ENCODE measurements around the gene FAM216B. TPM values are rescaled to one million over a fixed set of nuclear protein-coding genes. Genes with fewer than 3 reads are reported as not detected.

FAM216B gene
- total and polyA plus RNA-seq, 2 of the 13 experiments (the other 11 are each of a cell fraction or from before 2014, with no cell fraction given), result not detected

DNA sequence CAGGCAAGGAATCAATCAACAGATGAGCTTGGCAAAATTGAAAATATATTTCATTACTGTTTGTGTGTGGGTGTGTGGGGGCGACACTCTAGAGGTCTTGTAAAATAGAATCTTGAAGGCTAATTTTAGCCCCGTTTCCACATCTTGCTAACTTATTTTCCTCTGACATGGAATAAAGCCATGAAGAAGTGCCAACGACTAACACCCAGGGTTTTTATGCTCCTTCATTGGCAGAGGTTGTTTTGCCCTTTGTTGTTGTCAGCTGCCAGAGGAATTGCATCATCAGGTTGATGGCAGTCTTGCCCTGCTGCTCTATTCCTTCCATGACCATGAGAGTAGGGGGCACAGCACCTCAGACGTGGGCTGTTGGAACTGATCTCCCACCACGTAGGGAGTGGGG, 30.6 kb upstream of the FAM216B start:
- Histone ChIP-seq H3K79me2 (ENCODE audit: insufficient read depth, low read length) (no peaks in the 10 kb centered on the region), H3K9me3 (ENCODE audit: low read length) (no peaks in the 10 kb centered on the region), H3K4me2 (ENCODE audit: low read depth, low read length) (no peak overlapping the region), H3K27me3 (ENCODE audit: control insufficient read depth in 1 of 2, insufficient read depth in 2 of 2, low read length in 2 of 2) (no peaks in the 10 kb centered on the region), H3K9ac (ENCODE audit: insufficient read depth, low read depth, low read length) (no peak overlapping the region), H3K4me3 (replicated peaks in 1 of 3; ENCODE audit: insufficient read depth in 1 of 3, low read depth in 2 of 3, low read length in 3 of 3) (no peak overlapping the region), H3K27ac (ENCODE audit: extremely low read length, insufficient read depth, low read length) (no peak overlapping the region), H3K36me3 (replicated peaks in 1 of 2; ENCODE audit: control insufficient read depth in 1 of 2, insufficient read depth in 2 of 2, low read length in 2 of 2) (no peaks in the 10 kb centered on the region), H2AFZ (ENCODE audit: low read length) (no peak overlapping the region), H3K4me1 (ENCODE audit: insufficient read depth, low read length) (no peaks in the 10 kb centered on the region), H4K20me1 (ENCODE audit: insufficient read depth, low read length) (no peaks in the 10 kb centered on the region)
- WGBS (ENCODE audit: low lambda C conversion rate), result 0% methylated on average over 3 of the region's 5 CpGs
- BruUV-seq (replicated peaks), result no TSS peak
- TF ChIP-seq ATF7 (IDR thresholded peaks at IDR 0.05) (0 out of 2 replicates have a peak, but pooled peaks have one; percentile 14), ATF7 (CRISPR knock-in tag; IDR thresholded peaks at IDR 0.05) (no peak), GPN1 (CRISPR knock-in tag; IDR thresholded peaks at IDR 0.05; ENCODE audit: borderline replicate concordance) (no peak)
- FAIRE-seq (no peak), ATAC-seq (no peak), DNase-seq (ENCODE audit: low spot score) (no peak)
- intact Hi-C loops (cut with micrococcal nuclease; ENCODE audit: unreplicated experiment) (no loop called here), in situ Hi-C loops (cut with HindIII; ENCODE audit: extremely low pct_ligation_motif_present, low pct_unique_long_range_greater_than_20kb) (no loop called here)
- POLR2A ChIA-PET, result no interaction called here
- CTCF ChIA-PET (ENCODE audit: low intra/inter-chr PET ratio, low total read pairs), result no interaction called here

DNA sequence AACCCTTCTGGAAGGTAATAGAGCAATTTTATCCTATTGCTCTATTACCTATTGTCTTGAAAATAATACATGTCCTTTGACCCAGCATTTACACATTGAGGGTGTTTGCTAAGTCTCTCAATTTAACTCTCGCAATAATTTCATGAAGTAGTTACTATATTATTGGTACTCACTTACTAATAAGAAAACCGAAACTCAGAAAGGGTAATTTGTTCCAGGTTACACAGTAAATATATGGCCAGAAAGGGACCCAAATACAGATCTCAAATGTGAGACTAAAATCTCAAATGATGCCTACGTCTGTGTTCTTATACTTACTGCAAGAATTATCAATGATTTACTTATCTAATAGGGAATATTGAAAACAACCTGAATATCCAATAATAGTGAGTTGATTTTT, 29.7 kb upstream of the FAM216B start:
- WGBS (ENCODE audit: low lambda C conversion rate), result under 1% methylated on average over 3 of the region's 3 CpGs

More for the DNA sequence above, 29.7 kb upstream of the FAM216B start:
- no peak overlapping the region for H3K4me3 ChIP-seq (replicated peaks in 1 of 3; ENCODE audit: insufficient read depth in 1 of 3, low read depth in 2 of 3, low read length in 3 of 3)
- FAIRE-seq, result no peak
- ChIA-PET CTCF (ENCODE audit: low intra/inter-chr PET ratio, low total read pairs) (no interaction called here), POLR2A (no interaction called here)
- TF ChIP-seq NFIB (CRISPR knock-in tag; IDR thresholded peaks at IDR 0.05; ENCODE audit: borderline replicate concordance) (no peak), GPN1 (CRISPR knock-in tag; IDR thresholded peaks at IDR 0.05; ENCODE audit: borderline replicate concordance) (no peak), NFYB (CRISPR knock-in tag; IDR thresholded peaks at IDR 0.05) (no peak), ATF7-NPFF (CRISPR knock-in tag; IDR thresholded peaks at IDR 0.05; ENCODE audit: low read depth) (no peak), FIP1L1 (IDR thresholded peaks at IDR 0.05; ENCODE audit: borderline replicate concordance, insufficient read depth, low read depth, low read length) (no peak), SRF (IDR thresholded peaks at IDR 0.05; ENCODE audit: low read depth, low read length) (no peak), ZBTB38 (CRISPR knock-in tag; IDR thresholded peaks at IDR 0.05) (no peak), NR2F6 (IDR thresholded peaks at IDR 0.05) (no peak), NR2F6 (CRISPR knock-in tag; IDR thresholded peaks at IDR 0.05) (no peak), ARID2 (CRISPR knock-in tag; IDR thresholded peaks at IDR 0.05; ENCODE audit: borderline replicate concordance) (no peak), ZNF333 (CRISPR knock-in tag; IDR thresholded peaks at IDR 0.05; ENCODE audit: borderline replicate concordance) (no peak), HMGA1 (CRISPR knock-in tag; conservative IDR thresholded peaks at IDR 0.05) (no peak), ZNF768 (CRISPR knock-in tag; IDR thresholded peaks at IDR 0.05) (no peak), YY1 (IDR thresholded peaks at IDR 0.05; ENCODE audit: insufficient read depth, insufficient replicate concordance, low read depth, low read length) (no peak), TBX2 (CRISPR knock-in tag; IDR thresholded peaks at IDR 0.05; ENCODE audit: borderline replicate concordance) (no peak), DNMT3B (CRISPR knock-in tag; conservative IDR thresholded peaks at IDR 0.05) (no peak)
- TF ChIP-seq, protein P1, sequence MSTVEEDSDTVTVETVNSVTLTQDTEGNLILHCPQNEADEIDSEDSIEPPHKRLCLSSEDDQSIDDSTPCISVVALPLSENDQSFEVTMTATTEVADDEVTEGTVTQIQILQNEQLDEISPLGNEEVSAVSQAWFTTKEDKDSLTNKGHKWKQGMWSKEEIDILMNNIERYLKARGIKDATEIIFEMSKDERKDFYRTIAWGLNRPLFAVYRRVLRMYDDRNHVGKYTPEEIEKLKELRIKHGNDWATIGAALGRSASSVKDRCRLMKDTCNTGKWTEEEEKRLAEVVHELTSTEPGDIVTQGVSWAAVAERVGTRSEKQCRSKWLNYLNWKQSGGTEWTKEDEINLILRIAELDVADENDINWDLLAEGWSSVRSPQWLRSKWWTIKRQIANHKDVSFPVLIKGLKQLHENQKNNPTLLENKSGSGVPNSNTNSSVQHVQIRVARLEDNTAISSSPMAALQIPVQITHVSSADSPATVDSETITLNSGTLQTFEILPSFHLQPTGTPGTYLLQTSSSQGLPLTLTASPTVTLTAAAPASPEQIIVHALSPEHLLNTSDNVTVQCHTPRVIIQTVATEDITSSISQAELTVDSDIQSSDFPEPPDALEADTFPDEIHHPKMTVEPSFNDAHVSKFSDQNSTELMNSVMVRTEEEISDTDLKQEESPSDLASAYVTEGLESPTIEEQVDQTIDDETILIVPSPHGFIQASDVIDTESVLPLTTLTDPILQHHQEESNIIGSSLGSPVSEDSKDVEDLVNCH (CRISPR knock-in tag; IDR thresholded peaks at IDR 0.05), result no peak
- H3K27me3 ChIP-seq (ENCODE audit: control insufficient read depth in 1 of 2, insufficient read depth in 2 of 2, low read length in 2 of 2), result no peaks in the 10 kb centered on the region
- no peaks in the 10 kb centered on the region for H4K20me1 ChIP-seq (ENCODE audit: insufficient read depth, low read length)
- no peak for DNase-seq (ENCODE audit: low spot score)
- no peaks in the 10 kb centered on the region for H3K79me2 ChIP-seq (ENCODE audit: insufficient read depth, low read length)
- no peaks in the 10 kb centered on the region for H3K36me3 ChIP-seq (replicated peaks in 1 of 2; ENCODE audit: control insufficient read depth in 1 of 2, insufficient read depth in 2 of 2, low read length in 2 of 2)
- H3K27ac ChIP-seq (ENCODE audit: extremely low read length, insufficient read depth, low read length), result no peak overlapping the region
- BruUV-seq (replicated peaks), result no TSS peak
- in situ Hi-C loops (cut with HindIII; ENCODE audit: extremely low pct_ligation_motif_present, low pct_unique_long_range_greater_than_20kb), result no loop called here
- no peak overlapping the region for H3K4me2 ChIP-seq (ENCODE audit: low read depth, low read length)
- no peaks in the 10 kb centered on the region for H3K4me1 ChIP-seq (ENCODE audit: insufficient read depth, low read length)
- intact Hi-C loops (cut with micrococcal nuclease; ENCODE audit: unreplicated experiment), result no loop called here
- no peaks in the 10 kb centered on the region for H3K9me3 ChIP-seq (ENCODE audit: low read length)
- no peak overlapping the region for H2AFZ ChIP-seq (ENCODE audit: low read length)
- H3K9ac ChIP-seq (ENCODE audit: insufficient read depth, low read depth, low read length), result no peak overlapping the region
- no peak for ATAC-seq

Measured in HepG2 (cell line).